Activated T-cell treated with anti-CD3 and anti-CD28 coated beads for 1 hour (primary cell): ENCODE results near the gene RAB11FIP4.

Experiments
- DNase-seq: peaks from one replicate; pipeline ENCODE4 v3.0.0-alpha.2; 2020; ENCODE audit warnings: low read depth

The RAB11FIP4 gene

GRCh38 chr17:31568539-31568938 lies 177.1 kb downstream of the RAB11FIP4 start:
- DNase-seq, result no peak

- DNase-seq, result no peak
Observed at GRCh38 chr17:31570231-31570630, 178.8 kb downstream of the RAB11FIP4 start.

GRCh38 chr17:31570951-31571892 lies 179.7 kb downstream of the RAB11FIP4 start:
- DNase-seq, result no peak

DNA sequence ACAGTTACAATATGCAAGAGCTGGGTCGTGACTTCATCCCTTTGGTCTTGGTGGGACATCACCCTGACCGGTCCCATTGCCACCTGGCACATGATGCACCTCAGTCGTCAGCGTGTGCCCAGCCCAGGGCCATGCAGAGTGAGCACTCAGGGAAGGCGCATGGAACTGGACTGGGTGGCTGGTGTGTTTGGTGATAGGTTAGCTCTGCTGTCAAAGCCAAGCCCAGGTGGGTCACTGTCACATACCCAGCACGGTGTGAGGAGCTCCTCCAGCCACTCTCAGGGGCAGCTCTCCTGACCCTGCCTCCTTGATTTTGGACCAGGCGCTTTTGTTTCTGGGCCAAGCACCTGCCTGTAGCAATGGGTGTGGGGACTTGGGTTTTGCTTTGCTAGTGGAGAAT lies 180.9 kb downstream of the RAB11FIP4 start:
- DNase-seq, result no peak

DNA sequence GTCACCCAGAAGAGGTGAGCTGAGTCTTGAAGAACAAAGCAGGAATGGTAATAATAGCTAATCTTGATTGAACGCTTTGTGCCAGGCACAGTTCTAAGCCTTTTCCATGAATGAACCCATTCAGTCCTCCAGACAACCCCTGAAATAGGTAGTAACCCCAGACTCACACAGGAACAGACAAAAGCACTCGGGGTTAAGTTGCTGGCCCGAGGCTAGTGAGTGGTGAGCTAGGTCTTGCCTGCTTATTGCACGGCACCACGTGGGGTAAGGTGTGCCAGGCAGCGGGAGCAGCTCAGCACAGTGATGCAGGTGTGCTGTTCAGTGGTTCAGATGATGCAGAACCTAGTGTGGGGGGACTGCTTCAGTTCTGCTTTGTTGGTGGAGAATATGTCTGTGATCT lies 181.6 kb downstream of the RAB11FIP4 start:
- no peak for DNase-seq

- no peak for DNase-seq
Observed at GRCh38 chr17:31573861-31574260, 182.4 kb downstream of the RAB11FIP4 start.

DNA sequence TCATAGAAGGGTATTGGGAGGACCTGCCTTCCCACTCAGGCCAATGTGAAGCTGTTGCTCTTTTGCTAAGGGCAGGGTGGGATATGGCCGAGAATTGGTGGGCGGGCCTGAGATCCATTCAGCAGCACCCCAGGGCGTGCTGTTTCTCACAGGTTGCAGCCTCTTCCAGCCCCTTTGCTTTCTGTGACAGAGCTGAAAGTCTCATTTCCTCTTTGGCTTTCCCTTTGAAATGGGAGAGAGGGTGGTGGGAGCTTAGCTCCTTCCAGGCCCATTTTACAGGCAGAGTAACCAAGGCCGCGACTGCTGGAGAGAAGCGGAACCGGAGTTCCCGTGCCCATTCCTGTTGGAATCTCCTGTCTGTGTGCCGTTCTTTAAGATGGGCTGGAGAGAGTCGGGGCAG lies 183.0 kb downstream of the RAB11FIP4 start:
- DNase-seq, result no peak

DNA sequence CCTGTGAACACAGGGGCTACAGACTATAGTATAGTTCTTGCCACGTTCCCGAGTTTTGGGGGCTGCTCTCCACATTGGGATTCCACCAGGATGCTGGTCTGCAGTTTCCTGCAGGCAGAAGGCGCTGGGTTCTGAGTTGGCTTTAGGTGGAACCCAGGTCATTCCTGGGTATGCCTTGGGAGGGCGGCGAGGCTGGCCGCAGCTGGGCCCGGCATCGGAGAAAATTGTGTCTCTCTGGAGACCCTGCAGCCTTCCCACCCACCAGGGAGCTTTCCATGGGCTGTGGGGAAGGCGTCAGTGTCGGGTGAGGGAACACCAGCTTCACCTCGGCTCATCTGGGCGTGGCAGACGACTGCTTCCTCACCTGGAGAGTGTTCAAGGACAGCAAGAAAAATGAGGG lies 183.6 kb downstream of the RAB11FIP4 start:
- DNase-seq, result no peak

- no peak for DNase-seq
Observed at GRCh38 chr17:31579265-31579664, 187.8 kb downstream of the RAB11FIP4 start.

DNA sequence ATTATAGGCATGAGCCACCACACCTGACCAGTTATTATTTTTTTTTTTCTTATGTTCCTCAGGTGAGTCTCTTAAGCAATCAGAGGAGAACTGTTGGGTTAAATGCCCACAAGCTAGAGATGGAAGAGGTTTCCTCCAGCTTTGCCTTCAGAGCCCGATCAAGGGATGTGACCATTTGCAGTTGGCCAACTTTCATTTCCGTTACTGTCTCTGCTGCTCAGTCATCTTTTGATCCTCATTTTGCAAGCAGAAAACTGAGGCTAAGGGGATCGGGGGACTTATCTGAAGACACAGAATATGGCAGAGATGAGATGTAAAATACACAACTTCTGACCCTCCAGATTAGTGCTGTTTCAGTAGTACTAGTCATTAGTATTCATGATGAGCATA lies 188.8 kb downstream of the RAB11FIP4 start:
- no peak for DNase-seq

GRCh38 chr17:31580706-31581490 lies 189.4 kb downstream of the RAB11FIP4 start:
- DNase-seq, result no peak

- DNase-seq, result no peak
Observed at GRCh38 chr17:31581491-31581890, 190.0 kb downstream of the RAB11FIP4 start.

- DNase-seq, result no peak
Observed at GRCh38 chr17:31582151-31582907, 190.9 kb downstream of the RAB11FIP4 start.

DNA sequence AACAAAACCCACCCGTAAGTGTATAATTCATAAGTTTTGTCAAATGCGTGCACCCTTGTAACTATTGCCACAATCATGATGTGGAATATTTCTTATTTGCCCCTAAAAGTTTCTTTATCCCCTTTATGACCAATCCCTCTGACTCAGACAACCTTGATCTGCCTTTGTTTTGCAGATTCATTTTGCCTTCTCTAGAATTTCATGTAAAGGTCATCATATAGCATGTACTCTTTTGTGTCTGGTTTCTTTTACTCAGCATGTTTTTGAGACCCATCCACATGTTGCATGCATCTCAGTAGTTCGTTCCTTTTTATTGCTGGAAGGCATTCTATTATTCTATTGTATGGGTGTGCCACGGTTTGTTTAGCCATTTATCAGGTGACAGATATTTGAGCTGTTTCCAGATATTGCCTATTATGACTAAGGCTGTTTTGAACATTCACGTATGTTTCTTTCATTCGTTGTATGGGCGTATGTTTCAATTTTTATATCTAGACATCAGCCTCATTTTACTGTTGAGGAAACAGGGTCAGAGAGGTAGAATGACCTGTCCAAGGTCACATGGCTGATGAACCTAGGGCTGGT lies 192.4 kb downstream of the RAB11FIP4 start:
- DNase-seq, result no peak

GRCh38 chr17:31584438-31585279 lies 193.2 kb downstream of the RAB11FIP4 start:
- no peak for DNase-seq

DNA sequence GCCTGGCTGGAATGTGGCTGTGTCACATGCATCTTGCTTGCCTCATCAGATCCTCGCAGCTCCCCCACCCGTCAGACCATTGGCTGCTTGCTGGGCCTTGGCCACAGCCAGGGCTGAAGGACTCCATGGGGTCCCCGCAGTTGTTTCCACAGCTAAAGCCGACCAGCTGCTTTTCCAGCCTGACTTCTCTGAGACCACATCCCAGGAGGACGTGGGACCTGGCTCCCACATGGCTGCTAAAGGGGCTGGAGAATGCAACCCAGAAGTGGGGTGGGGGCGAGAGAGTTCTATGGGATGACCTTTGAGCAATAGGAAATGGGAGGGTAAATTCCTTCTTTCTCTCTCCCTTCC lies 193.8 kb downstream of the RAB11FIP4 start:
- no peak for DNase-seq

GRCh38 chr17:31586946-31587345 lies 195.5 kb downstream of the RAB11FIP4 start:
- no peak for DNase-seq

GRCh38 chr17:31587462-31587861 lies 196.0 kb downstream of the RAB11FIP4 start:
- DNase-seq, result no peak
